ENCODE measurements around the gene FLII. TPM values are rescaled to one million over a fixed set of nuclear protein-coding genes. Genes with fewer than 3 reads are reported as not detected.
"Not testable (repeated sequence)": the region's sequence is repeated elsewhere in the genome, so short reads cannot be mapped to it uniquely, and the experiment has no call there.

Gene FLII
- 86.3 TPM for total RNA-seq

- no peak for DNase-seq
Observed at GRCh38 chr17:18258356-18259038, at the start of gene FLII. Gene FLII (minus strand): TSS chr17:18258738. CDS start chr17:18258690, 48 bp downstream.

GRCh38 chr17:18303206-18303605, 44.7 kb upstream of the FLII start:
- not testable (repeated sequence) for DNase-seq

GRCh38 chr17:18300725-18301480, 42.4 kb upstream of the FLII start:
- no peak for DNase-seq

- not testable (repeated sequence) for DNase-seq
Observed at GRCh38 chr17:18298061-18298460, 39.5 kb upstream of the FLII start.

- no peak for DNase-seq
Observed at GRCh38 chr17:18291718-18292540, 33.4 kb upstream of the FLII start.

- no peak for DNase-seq
Observed at GRCh38 chr17:18285296-18285695, 26.8 kb upstream of the FLII start.

GRCh38 chr17:18281788-18282187, 23.2 kb upstream of the FLII start:
- no peak for DNase-seq

- no peak for DNase-seq
Observed at GRCh38 chr17:18280766-18281371, 22.3 kb upstream of the FLII start.

GRCh38 chr17:18280249-18280648, 21.7 kb upstream of the FLII start:
- no peak for DNase-seq

- no peak for DNase-seq
Observed at GRCh38 chr17:18278867-18279266, 20.3 kb upstream of the FLII start.

- DNase-seq = no peak
Observed at GRCh38 chr17:18277076-18277475, 18.5 kb upstream of the FLII start.

- DNase-seq = no peak
Observed at GRCh38 chr17:18270046-18270931, 11.8 kb upstream of the FLII start.

- DNase-seq = no peak
Observed at GRCh38 chr17:18267927-18268711, 9.6 kb upstream of the FLII start.

GRCh38 chr17:18267366-18267765, 8.8 kb upstream of the FLII start:
- no peak for DNase-seq

GRCh38 chr17:18263885-18264682, 5.5 kb upstream of the FLII start:
- no peak for DNase-seq

GRCh38 chr17:18262641-18263040, 4.1 kb upstream of the FLII start:
- DNase-seq = no peak

GRCh38 chr17:18262111-18262510, 3.6 kb upstream of the FLII start:
- DNase-seq = no peak

GRCh38 chr17:18261659-18262058, 3.1 kb upstream of the FLII start:
- no peak for DNase-seq

GRCh38 chr17:18261146-18261515, 2.6 kb upstream of the FLII start:
- no peak for DNase-seq
